ENCODE measurements around the gene SPTBN1. TPM values are rescaled to one million over a fixed set of nuclear protein-coding genes. Genes with fewer than 3 reads are reported as not detected.

SPTBN1 gene
- total and polyA plus RNA-seq, 2 donors (not counting 3 experiments of a cell fraction or from before 2014, with no cell fraction given): 63.3 to 320 TPM

DNA sequence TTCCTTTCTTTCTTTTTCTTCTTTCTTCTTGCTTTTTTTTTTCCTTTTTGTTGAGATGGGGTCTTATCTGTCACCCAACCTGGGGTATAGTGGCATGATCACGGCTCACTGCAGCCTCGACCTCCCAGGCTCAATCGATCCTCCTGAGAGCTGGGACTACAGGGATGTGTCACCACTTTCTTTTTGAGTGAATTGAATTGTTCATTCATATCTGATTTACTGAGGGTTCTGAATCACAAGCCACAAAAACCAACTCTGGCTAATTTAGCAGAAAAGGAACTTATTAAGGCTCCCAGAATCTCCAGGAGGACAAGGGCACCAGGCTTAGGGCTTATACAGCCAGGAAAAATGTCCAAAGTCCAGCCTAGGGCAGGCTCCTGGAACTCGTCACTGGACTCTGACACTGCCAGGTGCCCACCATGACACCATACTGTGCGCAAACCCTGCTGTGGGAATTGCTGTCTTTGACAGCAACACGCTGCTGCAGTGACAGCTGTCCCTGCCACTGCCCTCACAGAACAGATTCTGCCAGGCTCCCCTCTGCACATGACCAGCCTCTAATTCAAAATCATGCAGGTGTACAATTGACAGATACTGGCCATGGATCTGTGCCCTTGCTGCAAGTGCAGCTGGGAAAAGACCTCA lies 224.4 kb downstream of the SPTBN1 start:
- dilution Hi-C loops (cut with MboI; ENCODE audit: extremely low pct_ligation_motif_present, low sequenced_read_pairs): no loop called here
- POLR2A ChIA-PET: no interaction called here

DNA sequence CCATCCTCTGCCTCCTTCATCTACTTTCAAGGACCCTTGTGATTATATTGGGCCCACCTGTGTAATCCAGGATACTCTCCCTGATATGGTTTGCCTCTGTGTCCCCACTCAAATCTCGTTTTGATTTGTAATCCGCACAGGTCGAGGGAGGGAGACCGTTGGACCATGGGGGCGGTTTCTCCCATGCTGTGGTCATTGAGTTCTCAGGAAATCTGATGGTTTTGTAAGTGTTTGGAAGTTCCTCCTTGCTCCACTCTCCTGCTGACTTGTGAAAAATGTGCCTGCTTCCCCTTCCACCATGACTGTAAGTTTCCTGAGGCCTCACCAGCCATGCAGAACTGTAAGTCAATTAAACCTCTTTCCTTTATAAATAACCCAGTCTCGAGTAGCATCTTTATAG lies 225.3 kb downstream of the SPTBN1 start:
- Histone ChIP-seq H3K4me1 (ENCODE audit: control insufficient read depth, extremely low read depth, insufficient read depth, low read length) (no peaks in the 10 kb centered on the region), H3K9ac (replicated peaks; ENCODE audit: extremely low read depth, insufficient read depth, low read length) (no peak overlapping the region), H2AFZ (ENCODE audit: low read depth, low read length) (no peak overlapping the region), H3K9me3 (replicated peaks; ENCODE audit: control insufficient read depth, insufficient read depth, low read length) (no peaks in the 10 kb centered on the region), H3K27me3 (ENCODE audit: control insufficient read depth in 2 of 2, insufficient read depth in 2 of 2, low read length in 2 of 2) (peaks cover 0 to 2% of the 10 kb centered on the region in 2 experiments), H3K4me2 (ENCODE audit: insufficient read depth, low read length) (no peak overlapping the region), H3K27ac (ENCODE audit: insufficient read depth, low read depth, low read length) (no peak overlapping the region), H3K79me2 (ENCODE audit: control insufficient read depth, insufficient read depth, low read length) (no peaks in the 10 kb centered on the region), H3K4me3 (replicated peaks in 1 of 3; ENCODE audit: insufficient read depth in 1 of 3, low read depth in 1 of 3, low read length in 3 of 3) (no peak overlapping the region), H3K9me1 (replicated peaks; ENCODE audit: control insufficient read depth, extremely low read depth, insufficient read depth, low read length) (no peaks in the 10 kb centered on the region), H3K36me3 (ENCODE audit: control insufficient read depth in 2 of 2, extremely low read depth in 1 of 2, insufficient read depth in 2 of 2, low read length in 2 of 2) (no peaks in the 10 kb centered on the region), H4K20me1 (replicated peaks; ENCODE audit: control insufficient read depth, extremely low read depth, insufficient read depth, low read length) (no peaks in the 10 kb centered on the region)
- CTCF ChIA-PET: interaction anchor here (1.8 to 3.3 kb wide), 2 partner anchors 16 to 23 kb away, joined by 9 to 22 read pairs; no protein-coding TSS in a partner anchor
- dilution Hi-C loops (cut with MboI; ENCODE audit: extremely low pct_ligation_motif_present, low sequenced_read_pairs) (no loop called here), intact Hi-C loops (cut with micrococcal nuclease) (no loop called here)
- no peak for FAIRE-seq
- TF ChIP-seq MYC (IDR thresholded peaks at IDR 0.05; ENCODE audit: low read depth, low read length) (no peak), GATA2 (IDR thresholded peaks at IDR 0.05; ENCODE audit: insufficient read depth, insufficient read length, low read depth, low read length) (no peak), EZH2 (IDR thresholded peaks at IDR 0.05; ENCODE audit: borderline replicate concordance, low read depth, low read length, severe bottlenecking) (no peak), JUN (IDR thresholded peaks at IDR 0.05; ENCODE audit: borderline replicate concordance, insufficient read depth, insufficient read length, low read depth) (no peak)
- TF ChIP-seq, protein P1, sequence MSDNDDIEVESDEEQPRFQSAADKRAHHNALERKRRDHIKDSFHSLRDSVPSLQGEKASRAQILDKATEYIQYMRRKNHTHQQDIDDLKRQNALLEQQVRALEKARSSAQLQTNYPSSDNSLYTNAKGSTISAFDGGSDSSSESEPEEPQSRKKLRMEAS (IDR thresholded peaks at IDR 0.05; ENCODE audit: insufficient read depth, insufficient read length): no peak
- TF ChIP-seq, protein P2, sequence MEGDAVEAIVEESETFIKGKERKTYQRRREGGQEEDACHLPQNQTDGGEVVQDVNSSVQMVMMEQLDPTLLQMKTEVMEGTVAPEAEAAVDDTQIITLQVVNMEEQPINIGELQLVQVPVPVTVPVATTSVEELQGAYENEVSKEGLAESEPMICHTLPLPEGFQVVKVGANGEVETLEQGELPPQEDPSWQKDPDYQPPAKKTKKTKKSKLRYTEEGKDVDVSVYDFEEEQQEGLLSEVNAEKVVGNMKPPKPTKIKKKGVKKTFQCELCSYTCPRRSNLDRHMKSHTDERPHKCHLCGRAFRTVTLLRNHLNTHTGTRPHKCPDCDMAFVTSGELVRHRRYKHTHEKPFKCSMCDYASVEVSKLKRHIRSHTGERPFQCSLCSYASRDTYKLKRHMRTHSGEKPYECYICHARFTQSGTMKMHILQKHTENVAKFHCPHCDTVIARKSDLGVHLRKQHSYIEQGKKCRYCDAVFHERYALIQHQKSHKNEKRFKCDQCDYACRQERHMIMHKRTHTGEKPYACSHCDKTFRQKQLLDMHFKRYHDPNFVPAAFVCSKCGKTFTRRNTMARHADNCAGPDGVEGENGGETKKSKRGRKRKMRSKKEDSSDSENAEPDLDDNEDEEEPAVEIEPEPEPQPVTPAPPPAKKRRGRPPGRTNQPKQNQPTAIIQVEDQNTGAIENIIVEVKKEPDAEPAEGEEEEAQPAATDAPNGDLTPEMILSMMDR (IDR thresholded peaks at IDR 0.05; ENCODE audit: extremely low read depth in 1 of 2, insufficient read depth in 1 of 2, low read depth in 1 of 2, low read length in 2 of 2): no peak
- POLR2A ChIA-PET: no interaction called here
- DNase-seq (ENCODE audit: low read depth, low spot score): no peak
- no TSS peak for BruUV-seq (replicated peaks)

More for the DNA sequence above, 224.4 kb downstream of the SPTBN1 start:
- H3K4me3 ChIP-seq (replicated peaks in 1 of 3; ENCODE audit: insufficient read depth in 1 of 3, low read depth in 1 of 3, low read length in 3 of 3): no peak overlapping the region
- no peak overlapping the region for H3K27ac ChIP-seq (ENCODE audit: insufficient read depth, low read depth, low read length)
- no peaks in the 10 kb centered on the region for H3K9me1 ChIP-seq (replicated peaks; ENCODE audit: control insufficient read depth, extremely low read depth, insufficient read depth, low read length)
- intact Hi-C loops (cut with micrococcal nuclease): no loop called here
- FAIRE-seq (no peak), DNase-seq (ENCODE audit: low read depth, low spot score) (no peak)
- CTCF ChIA-PET: interaction anchor here (1.1 to 3.3 kb wide), 4 partner anchors 11 to 157 kb away, joined by 3 to 22 read pairs (median 6); no protein-coding TSS in a partner anchor
- H2AFZ ChIP-seq (ENCODE audit: low read depth, low read length): no peak overlapping the region
- H3K4me2 ChIP-seq (ENCODE audit: insufficient read depth, low read length): no peak overlapping the region
- H3K79me2 ChIP-seq (ENCODE audit: control insufficient read depth, insufficient read depth, low read length): no peaks in the 10 kb centered on the region
- TF ChIP-seq JUN (IDR thresholded peaks at IDR 0.05; ENCODE audit: borderline replicate concordance, insufficient read depth, insufficient read length, low read depth) (no peak), FOS (IDR thresholded peaks at IDR 0.05; ENCODE audit: borderline replicate concordance, insufficient read depth, low read length) (no peak)
- H4K20me1 ChIP-seq (replicated peaks; ENCODE audit: control insufficient read depth, extremely low read depth, insufficient read depth, low read length): no peaks in the 10 kb centered on the region
- peaks cover 0 to 2% of the 10 kb centered on the region in 2 experiments for H3K27me3 ChIP-seq (ENCODE audit: control insufficient read depth in 2 of 2, insufficient read depth in 2 of 2, low read length in 2 of 2)
- H3K9me3 ChIP-seq (replicated peaks; ENCODE audit: control insufficient read depth, insufficient read depth, low read length): no peaks in the 10 kb centered on the region
- H3K9ac ChIP-seq (replicated peaks; ENCODE audit: extremely low read depth, insufficient read depth, low read length): no peak overlapping the region
- H3K36me3 ChIP-seq (ENCODE audit: control insufficient read depth in 2 of 2, extremely low read depth in 1 of 2, insufficient read depth in 2 of 2, low read length in 2 of 2): no peaks in the 10 kb centered on the region
- no peaks in the 10 kb centered on the region for H3K4me1 ChIP-seq (ENCODE audit: control insufficient read depth, extremely low read depth, insufficient read depth, low read length)
- BruUV-seq (replicated peaks): no TSS peak
